H9 (cell line): Measurements from ENCODE around the gene LRRC8E. TPM values are rescaled to one million over a fixed set of nuclear protein-coding genes. Genes with fewer than 3 reads are reported as not detected.
A peak's percentile ranks its signal among the peaks of the same experiment; 100 is the strongest.

Source experiments
- DNase-seq: peaks from one replicate; pipeline ENCODE4 v3.0.0-alpha.2; 2017
- H2AFZ ChIP-seq: one replicate; pipeline ENCODE4 v1.6.1; 2013; ENCODE audit warnings: mild to moderate bottlenecking, low read length, control low read depth, moderate library complexity
- H2AK5ac ChIP-seq: 2 replicates; pipeline ENCODE4 v1.6.1; 2013; ENCODE audit warnings: low read length, control low read depth, mixed read lengths; ENCODE audit not compliant: insufficient read length
- H2BK120ac ChIP-seq: one replicate; pipeline ENCODE4 v1.6.1; 2013; ENCODE audit warnings: low read depth, mild to moderate bottlenecking, low read length, control low read depth, inconsistent platforms; ENCODE audit not compliant: poor library complexity, severe bottlenecking
- H2BK12ac ChIP-seq: 2 replicates; pipeline ENCODE4 v1.6.1; 2013; ENCODE audit warnings: low read length, control low read depth, mixed read lengths, low read depth; ENCODE audit not compliant: insufficient read length
- H2BK15ac ChIP-seq: 2 replicates; pipeline ENCODE4 v1.6.1; 2013; ENCODE audit warnings: low read depth, low read length, control low read depth
- H2BK20ac ChIP-seq: one replicate; pipeline ENCODE4 v1.6.1; 2013; ENCODE audit warnings: low read depth, mild to moderate bottlenecking, low read length, control low read depth, inconsistent platforms; ENCODE audit not compliant: poor library complexity, severe bottlenecking
- H2BK5ac ChIP-seq: 2 replicates; pipeline ENCODE4 v1.6.1; 2013; ENCODE audit warnings: low read length, control low read depth, mixed read lengths; ENCODE audit not compliant: insufficient read length
- H3K14ac ChIP-seq: 2 replicates; pipeline ENCODE4 v1.6.1; 2013; ENCODE audit warnings: low read length, control low read depth; ENCODE audit not compliant: insufficient read depth
- H3K18ac ChIP-seq: 2 replicates; pipeline ENCODE4 v1.6.1; 2013; ENCODE audit warnings: low read depth, mild to moderate bottlenecking, mixed read lengths, low read length, control low read depth; ENCODE audit not compliant: insufficient read length
- H3K23ac ChIP-seq: 2 replicates; pipeline ENCODE4 v1.6.1; 2013; ENCODE audit warnings: low read length, control low read depth, mixed read lengths, low read depth; ENCODE audit not compliant: insufficient read length
- H3K23me2 ChIP-seq: 2 replicates; pipeline ENCODE4 v1.6.1; 2013; ENCODE audit warnings: low read depth, mild to moderate bottlenecking, mixed read lengths, low read length, control low read depth; ENCODE audit not compliant: insufficient read length, poor library complexity, severe bottlenecking
- H3K27ac ChIP-seq: 2 replicates; pipeline ENCODE4 v1.5.1; 2013; ENCODE audit warnings: low read length, control low read depth, mixed read lengths, low read depth; ENCODE audit not compliant: insufficient read length
- H3K27me3 ChIP-seq: 2 replicates; pipeline ENCODE4 v1.6.1; 2013; ENCODE audit warnings: low read length, control low read depth, inconsistent platforms; ENCODE audit not compliant: insufficient read depth
- H3K4ac ChIP-seq: 2 replicates; pipeline ENCODE4 v1.6.1; 2013; ENCODE audit warnings: low read depth, mild to moderate bottlenecking, control low read depth, inconsistent platforms, low read length, moderate library complexity
- H3K4me1 ChIP-seq: 2 replicates; pipeline ENCODE4 v1.6.1; 2013; ENCODE audit warnings: low read length, control low read depth, inconsistent platforms; ENCODE audit not compliant: insufficient read depth
- H3K4me2 ChIP-seq: 2 replicates; pipeline ENCODE4 v1.6.1; 2013; ENCODE audit warnings: low read length, control low read depth, mixed read lengths; ENCODE audit not compliant: insufficient read length, insufficient read depth
- H3K56ac ChIP-seq: 2 replicates; pipeline ENCODE4 v1.6.1; 2013; ENCODE audit warnings: low read depth, mild to moderate bottlenecking, mixed read lengths, low read length, control low read depth; ENCODE audit not compliant: insufficient read length
- H3K79me1 ChIP-seq: 2 replicates; pipeline ENCODE4 v1.6.1; 2013; ENCODE audit warnings: low read depth, mild to moderate bottlenecking, moderate library complexity, low read length, control low read depth, inconsistent platforms; ENCODE audit not compliant: insufficient read depth, poor library complexity, severe bottlenecking
- H3K79me2 ChIP-seq: 2 replicates; pipeline ENCODE4 v1.6.1; 2013; ENCODE audit warnings: low read length, control low read depth, inconsistent platforms; ENCODE audit not compliant: insufficient read depth
- H3K9ac ChIP-seq: 2 replicates; pipeline ENCODE4 v1.6.1; 2013; ENCODE audit warnings: low read length, control low read depth, mixed read lengths; ENCODE audit not compliant: insufficient read length; ENCODE audit errors: extremely low read depth
- H3K9me3 ChIP-seq: one replicate; pipeline ENCODE4 v1.6.1; 2013; ENCODE audit warnings: low read depth, low read length, inconsistent platforms; ENCODE audit not compliant: control insufficient read depth
- H3T11ph ChIP-seq: one replicate; pipeline ENCODE4 v1.6.1; 2013; ENCODE audit warnings: mild to moderate bottlenecking, low read length, control low read depth, inconsistent platforms
- H4K20me1 ChIP-seq: one replicate; pipeline ENCODE4 v1.6.1; 2013; ENCODE audit not compliant: control insufficient read depth, insufficient read length, insufficient read depth
- H4K5ac ChIP-seq: 2 replicates; pipeline ENCODE4 v1.6.1; 2013; ENCODE audit warnings: low read depth, mild to moderate bottlenecking, mixed read lengths, low read length, control low read depth; ENCODE audit not compliant: insufficient read length
- H4K8ac ChIP-seq: replicated peaks from 2 replicates; pipeline ENCODE4 v1.6.1; 2013; ENCODE audit warnings: low read length, control low read depth, mixed read lengths, low read depth; ENCODE audit not compliant: insufficient read length
- H4K91ac ChIP-seq: 2 replicates; pipeline ENCODE4 v1.6.1; 2013; ENCODE audit warnings: low read depth, mild to moderate bottlenecking, moderate library complexity, mixed read lengths, low read length, control low read depth; ENCODE audit not compliant: insufficient read length
- H3K27ac Mint-ChIP-seq, 3 experiments: 2 replicates in 2 of 3; 3 replicates in 1 of 3; pipeline ENCODE4 v1.8.0; 2020 to 2021; ENCODE audit warnings: mixed read lengths in 3 of 3, mild to moderate bottlenecking in 1 of 3, moderate library complexity in 1 of 3
- H3K27me3 Mint-ChIP-seq: 2 replicates; pipeline ENCODE4 v1.8.0; 2021; ENCODE audit warnings: low read depth, mild to moderate bottlenecking, moderate library complexity, mixed read lengths
- H3K36me3 Mint-ChIP-seq, 3 experiments: 2 replicates in 2 of 3; 3 replicates in 1 of 3; pipeline ENCODE4 v1.8.0; 2020 to 2021; ENCODE audit warnings: low read depth in 3 of 3, mixed read lengths in 3 of 3; ENCODE audit not compliant: insufficient read depth in 1 of 3
- H3K4me1 Mint-ChIP-seq, 2 experiments: 2 replicates each; pipeline ENCODE4 v1.8.0; 2020; ENCODE audit warnings: mixed read lengths in 2 of 2
- H3K4me3 Mint-ChIP-seq, 2 experiments: 2 replicates in 1 of 2; 3 replicates in 1 of 2; pipeline ENCODE4 v1.8.0; 2020 to 2021; ENCODE audit warnings: mild to moderate bottlenecking in 2 of 2, mixed read lengths in 2 of 2, moderate library complexity in 1 of 2
- H3K9me3 Mint-ChIP-seq, 2 experiments: 2 replicates in 1 of 2; 3 replicates in 1 of 2; pipeline ENCODE4 v1.8.0; 2020; ENCODE audit warnings: mild to moderate bottlenecking in 2 of 2, mixed read lengths in 2 of 2, moderate library complexity in 1 of 2
- WGBS: extraction: QIAGEN DNeasy Blood & Tissue Kit; methylation state at CpG from one replicate; pipeline ENCODE4 v1.1.7; 2013; ENCODE audit warnings: missing lambda C conversion rate, low lambda C conversion rate, mixed read lengths; ENCODE audit not compliant: insufficient read length; ENCODE audit errors: extremely low coverage; 5-methylcytosine and 5-hydroxymethylcytosine counted together
- total RNA-seq: library from RNA; stranded (reverse); gene quantifications from 2 replicates; pipeline ENCODE4 v1.2.1, GENCODE V29; 2021
- TF ChIP-seq, protein P1 (sequence below): fragments of 200-600 bp; sonication (generic); conservative IDR thresholded peaks from 3 replicates; pipeline ENCODE4 v1.8.0; 2021; ENCODE audit warnings: antibody characterized with exemption, mild to moderate bottlenecking

The LRRC8E gene
- total RNA-seq, 1 experiment from 2014 or later, result 4.8 TPM

- H2AFZ ChIP-seq, result no peak overlapping the region
- peaks cover 13 to 43% of the 10 kb centered on the region in 2 experiments for H3K4me1 Mint-ChIP-seq
- no peaks in the 10 kb centered on the region; the same call in 1 of the 2 replicates for H3K4me1 ChIP-seq
- H2BK5ac ChIP-seq, result no peak overlapping the region
- no CpG with 5 or more reads among the region's 63 CpGs for WGBS
- H2AK5ac ChIP-seq, result no peak overlapping the region
- no peaks in the 10 kb centered on the region; a peak in 1 of 7 replicates for H3K36me3 Mint-ChIP-seq
- H3K27me3 Mint-ChIP-seq, result peaks cover 58% of the 10 kb centered on the region
- no peaks in the 10 kb centered on the region for H3K79me1 ChIP-seq
- no peak overlapping the region; the same call in 1 of the 2 replicates for H3K4ac ChIP-seq
- H4K5ac ChIP-seq, result no peak overlapping the region
- no peak overlapping the region for H2BK15ac ChIP-seq
- no peak overlapping the region for H3K56ac ChIP-seq
- H3K14ac ChIP-seq, result peak overlapping the region; percentile 33; the same call in 1 of the 2 replicates
- TF ChIP-seq, protein P1, sequence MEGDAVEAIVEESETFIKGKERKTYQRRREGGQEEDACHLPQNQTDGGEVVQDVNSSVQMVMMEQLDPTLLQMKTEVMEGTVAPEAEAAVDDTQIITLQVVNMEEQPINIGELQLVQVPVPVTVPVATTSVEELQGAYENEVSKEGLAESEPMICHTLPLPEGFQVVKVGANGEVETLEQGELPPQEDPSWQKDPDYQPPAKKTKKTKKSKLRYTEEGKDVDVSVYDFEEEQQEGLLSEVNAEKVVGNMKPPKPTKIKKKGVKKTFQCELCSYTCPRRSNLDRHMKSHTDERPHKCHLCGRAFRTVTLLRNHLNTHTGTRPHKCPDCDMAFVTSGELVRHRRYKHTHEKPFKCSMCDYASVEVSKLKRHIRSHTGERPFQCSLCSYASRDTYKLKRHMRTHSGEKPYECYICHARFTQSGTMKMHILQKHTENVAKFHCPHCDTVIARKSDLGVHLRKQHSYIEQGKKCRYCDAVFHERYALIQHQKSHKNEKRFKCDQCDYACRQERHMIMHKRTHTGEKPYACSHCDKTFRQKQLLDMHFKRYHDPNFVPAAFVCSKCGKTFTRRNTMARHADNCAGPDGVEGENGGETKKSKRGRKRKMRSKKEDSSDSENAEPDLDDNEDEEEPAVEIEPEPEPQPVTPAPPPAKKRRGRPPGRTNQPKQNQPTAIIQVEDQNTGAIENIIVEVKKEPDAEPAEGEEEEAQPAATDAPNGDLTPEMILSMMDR, result peak; percentile 80
- H4K20me1 ChIP-seq, result peaks cover 5% of the 10 kb centered on the region
- no peak overlapping the region for H2BK12ac ChIP-seq
- peaks cover 15% of the 10 kb centered on the region for H3K23me2 ChIP-seq
- peak overlapping the region; percentile 62 to 85 for H3K4me3 Mint-ChIP-seq
- H3K27ac Mint-ChIP-seq, result 0 out of 7 replicates have a peak overlapping the region, but pooled peaks of 1 of the 3 experiments have one; percentile 37
- H3K9me3 ChIP-seq, result no peaks in the 10 kb centered on the region
- H3T11ph ChIP-seq, result no peak overlapping the region
- H3K23ac ChIP-seq, result no peak overlapping the region
- peak overlapping the region; percentile 12 for H3K18ac ChIP-seq
- H3K9ac ChIP-seq, result no peak overlapping the region
- peak; percentile 85 for DNase-seq
- H3K27ac ChIP-seq, result no peak overlapping the region
- H4K91ac ChIP-seq, result no peak overlapping the region
- H3K79me2 ChIP-seq, result no peaks in the 10 kb centered on the region
- no peak overlapping the region for H4K8ac ChIP-seq
- H3K9me3 Mint-ChIP-seq, result no peaks in the 10 kb centered on the region
- no peak overlapping the region for H2BK20ac ChIP-seq
- peaks cover 4% of the 10 kb centered on the region; the same call in 1 of the 2 replicates for H3K27me3 ChIP-seq
- H2BK120ac ChIP-seq, result no peak overlapping the region
- H3K4me2 ChIP-seq, result peak overlapping the region; percentile 63
Observed at GRCh38 chr19:7861619-7862412, 26.5 kb upstream of the LRRC8E start.
